ENCODE data around the gene NCF4. TPM values are rescaled to one million over a fixed set of nuclear protein-coding genes. Genes with fewer than 3 reads are reported as not detected.
A peak's percentile ranks its signal among the peaks of the same experiment; 100 is the strongest.

Gene NCF4
- polyA plus RNA-seq, 3 donors = 206 to 249 (median 209) TPM

DNA sequence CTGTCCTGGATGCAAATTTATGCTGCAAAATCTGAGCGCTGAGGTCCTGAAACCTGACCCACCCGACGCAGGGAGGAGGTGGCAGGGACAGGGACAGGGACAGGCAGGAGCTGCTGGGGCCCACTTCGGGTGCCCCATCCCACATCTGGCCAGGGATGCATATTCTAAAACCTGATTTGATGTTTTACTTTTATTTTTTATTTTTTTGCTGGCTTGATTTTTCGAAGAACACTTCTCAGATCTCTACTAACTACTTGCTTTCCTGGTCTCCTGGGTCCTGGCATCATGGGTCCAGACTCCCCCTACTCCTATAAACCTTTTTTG is 43.3 kb upstream of the NCF4 start:
- H2AFZ ChIP-seq (ENCODE audit: insufficient read depth, low read depth, low read length, poor library complexity, severe bottlenecking) = no peak overlapping the region
- intact Hi-C loops (cut with micrococcal nuclease) = no loop called here
- H3K27ac Mint-ChIP-seq = no peak overlapping the region
- H3K79me2 ChIP-seq (ENCODE audit: insufficient read depth, low read length) = no peaks in the 10 kb centered on the region
- H3K4me3 ChIP-seq (replicated peaks in 1 of 3; ENCODE audit: low read depth in 2 of 3, low read length in 3 of 3) = no peak overlapping the region
- peaks cover 85 to 96% (median 93%) of the 10 kb centered on the region in 3 donors for H3K27me3 Mint-ChIP-seq (ENCODE audit: low read depth in 3 of 3)
- H3K4me1 ChIP-seq (ENCODE audit: control insufficient read depth in 1 of 2, insufficient read depth in 2 of 2, low read length in 2 of 2) = peaks cover 9 to 11% of the 10 kb centered on the region in 2 donors
- peaks cover 0 to 22% of the 10 kb centered on the region in 2 donors for H3K9me3 ChIP-seq (replicated peaks in 1 of 2; ENCODE audit: control insufficient read depth in 1 of 2, insufficient read depth in 1 of 2, low read length in 2 of 2)
- no peak for DNase-seq
- 54% methylated on average over 4 of the region's 5 CpGs for WGBS (ENCODE audit: insufficient coverage)
- H3K9me3 Mint-ChIP-seq = peaks cover 0 to 10% (median 2%) of the 10 kb centered on the region in 7 donors
- no peak overlapping the region for H3K4me2 ChIP-seq (replicated peaks; ENCODE audit: extremely low read depth, low read length, poor library complexity, severe bottlenecking)
- peaks cover 7% of the 10 kb centered on the region for H3K4me1 Mint-ChIP-seq
- no peak overlapping the region for H3K27ac ChIP-seq (ENCODE audit: low read depth in 1 of 2, low read length in 2 of 2)
- no peak overlapping the region for H3K9ac ChIP-seq (ENCODE audit: insufficient read depth, low read length, poor library complexity, severe bottlenecking)
- peak overlapping the region in 1 of 2 donors; percentile 85 for H3K4me3 Mint-ChIP-seq
- H4K20me1 ChIP-seq (ENCODE audit: insufficient read depth, low read length) = no peaks in the 10 kb centered on the region
- no peaks in the 10 kb centered on the region for H3K36me3 ChIP-seq (replicated peaks in 1 of 2; ENCODE audit: control insufficient read depth in 1 of 2, insufficient read depth in 2 of 2, low read length in 2 of 2)
- peaks cover 55 to 89% of the 10 kb centered on the region in 2 donors for H3K27me3 ChIP-seq (ENCODE audit: control insufficient read depth in 2 of 2, insufficient read depth in 2 of 2, low read length in 2 of 2)
- TF ChIP-seq, protein P1, sequence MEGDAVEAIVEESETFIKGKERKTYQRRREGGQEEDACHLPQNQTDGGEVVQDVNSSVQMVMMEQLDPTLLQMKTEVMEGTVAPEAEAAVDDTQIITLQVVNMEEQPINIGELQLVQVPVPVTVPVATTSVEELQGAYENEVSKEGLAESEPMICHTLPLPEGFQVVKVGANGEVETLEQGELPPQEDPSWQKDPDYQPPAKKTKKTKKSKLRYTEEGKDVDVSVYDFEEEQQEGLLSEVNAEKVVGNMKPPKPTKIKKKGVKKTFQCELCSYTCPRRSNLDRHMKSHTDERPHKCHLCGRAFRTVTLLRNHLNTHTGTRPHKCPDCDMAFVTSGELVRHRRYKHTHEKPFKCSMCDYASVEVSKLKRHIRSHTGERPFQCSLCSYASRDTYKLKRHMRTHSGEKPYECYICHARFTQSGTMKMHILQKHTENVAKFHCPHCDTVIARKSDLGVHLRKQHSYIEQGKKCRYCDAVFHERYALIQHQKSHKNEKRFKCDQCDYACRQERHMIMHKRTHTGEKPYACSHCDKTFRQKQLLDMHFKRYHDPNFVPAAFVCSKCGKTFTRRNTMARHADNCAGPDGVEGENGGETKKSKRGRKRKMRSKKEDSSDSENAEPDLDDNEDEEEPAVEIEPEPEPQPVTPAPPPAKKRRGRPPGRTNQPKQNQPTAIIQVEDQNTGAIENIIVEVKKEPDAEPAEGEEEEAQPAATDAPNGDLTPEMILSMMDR (IDR thresholded peaks at IDR 0.05) = no peak
- H3K36me3 Mint-ChIP-seq = peaks cover 0 to 6% of the 10 kb centered on the region in 2 donors

DNA sequence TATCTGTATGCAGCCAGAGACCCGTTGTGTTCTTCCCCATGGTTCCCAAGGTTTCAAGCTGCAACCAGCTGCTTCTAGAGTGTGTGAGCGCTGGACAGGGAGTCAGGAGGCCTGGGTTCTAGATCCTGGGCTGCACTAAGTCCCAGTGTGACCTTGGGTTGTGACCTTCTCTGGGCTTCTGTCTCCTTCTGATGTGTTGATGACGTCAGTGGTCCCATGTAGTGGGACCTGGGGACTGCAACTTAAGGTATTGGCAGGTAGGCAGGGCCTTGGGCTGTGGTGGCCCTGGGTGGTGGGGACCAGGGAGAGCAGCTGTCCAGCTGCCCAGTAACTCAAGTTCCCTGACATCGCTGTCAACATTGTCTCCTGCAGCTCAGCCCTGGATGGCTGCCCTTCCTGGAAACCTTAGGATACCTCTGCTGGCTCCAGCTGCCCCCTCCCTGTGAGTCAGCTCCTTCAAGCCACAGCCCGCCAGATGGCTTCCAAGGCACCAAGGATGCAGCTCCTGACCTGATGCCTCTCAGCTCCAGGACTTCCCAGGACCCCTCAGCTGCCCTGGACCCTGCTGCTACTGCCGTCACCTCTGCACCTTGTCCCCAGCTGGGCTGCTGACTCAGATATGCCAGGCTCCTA is 42.7 kb upstream of the NCF4 start:
- H3K9me3 Mint-ChIP-seq = peaks cover 0 to 10% (median 2%) of the 10 kb centered on the region in 7 donors
- H3K4me1 Mint-ChIP-seq = peaks cover 7% of the 10 kb centered on the region
- no peak overlapping the region for H3K4me2 ChIP-seq (replicated peaks; ENCODE audit: extremely low read depth, low read length, poor library complexity, severe bottlenecking)
- 94% methylated on average over 6 of the region's 6 CpGs for WGBS (ENCODE audit: insufficient coverage)
- DNase-seq = no peak
- H3K27me3 Mint-ChIP-seq (ENCODE audit: low read depth in 3 of 3) = peaks cover 92 to 94% (median 92%) of the 10 kb centered on the region in 3 donors
- H3K9me3 ChIP-seq (replicated peaks in 1 of 2; ENCODE audit: control insufficient read depth in 1 of 2, insufficient read depth in 1 of 2, low read length in 2 of 2) = peaks cover 0 to 22% of the 10 kb centered on the region in 2 donors
- intact Hi-C loops (cut with micrococcal nuclease) = no loop called here
- H3K36me3 Mint-ChIP-seq = peaks cover 0 to 6% of the 10 kb centered on the region in 2 donors
- H3K27ac ChIP-seq (ENCODE audit: low read depth in 1 of 2, low read length in 2 of 2) = no peak overlapping the region
- no peaks in the 10 kb centered on the region for H4K20me1 ChIP-seq (ENCODE audit: insufficient read depth, low read length)
- H3K27me3 ChIP-seq (ENCODE audit: control insufficient read depth in 2 of 2, insufficient read depth in 2 of 2, low read length in 2 of 2) = peaks cover 55 to 90% of the 10 kb centered on the region in 2 donors
- H3K36me3 ChIP-seq (replicated peaks in 1 of 2; ENCODE audit: control insufficient read depth in 1 of 2, insufficient read depth in 2 of 2, low read length in 2 of 2) = no peaks in the 10 kb centered on the region
- H3K4me3 ChIP-seq (replicated peaks in 1 of 3; ENCODE audit: low read depth in 2 of 3, low read length in 3 of 3) = no peak overlapping the region
- H2AFZ ChIP-seq (ENCODE audit: insufficient read depth, low read depth, low read length, poor library complexity, severe bottlenecking) = no peak overlapping the region
- no peaks in the 10 kb centered on the region for H3K79me2 ChIP-seq (ENCODE audit: insufficient read depth, low read length)
- peaks cover 9 to 11% of the 10 kb centered on the region in 2 donors for H3K4me1 ChIP-seq (ENCODE audit: control insufficient read depth in 1 of 2, insufficient read depth in 2 of 2, low read length in 2 of 2)
- TF ChIP-seq, protein P1 (IDR thresholded peaks at IDR 0.05) = no peak
- peak overlapping the region in 1 of 2 donors; percentile 85 for H3K4me3 Mint-ChIP-seq
- H3K27ac Mint-ChIP-seq = no peak overlapping the region
- no peak overlapping the region for H3K9ac ChIP-seq (ENCODE audit: insufficient read depth, low read length, poor library complexity, severe bottlenecking)

Data from CD14-positive monocyte (primary cell).